Stimulated activated CD8-positive, alpha-beta memory T cell treated with anti-CD3 and anti-CD28 coated beads, Interleukin-12 subunit alpha, Interleukin-12 subunit beta, amount 100 ng/mL, for 24 hours (primary cell): ENCODE measurements around the gene ENTPD1.
"Not testable (repeated sequence)": the region's sequence is repeated elsewhere in the genome, so short reads cannot be mapped to it uniquely, and the experiment has no call there.

Experiments
- DNase-seq: peaks from one replicate; pipeline ENCODE4 v3.0.0-alpha.2; 2020; ENCODE audit errors: extremely low read depth

Gene ENTPD1

DNA sequence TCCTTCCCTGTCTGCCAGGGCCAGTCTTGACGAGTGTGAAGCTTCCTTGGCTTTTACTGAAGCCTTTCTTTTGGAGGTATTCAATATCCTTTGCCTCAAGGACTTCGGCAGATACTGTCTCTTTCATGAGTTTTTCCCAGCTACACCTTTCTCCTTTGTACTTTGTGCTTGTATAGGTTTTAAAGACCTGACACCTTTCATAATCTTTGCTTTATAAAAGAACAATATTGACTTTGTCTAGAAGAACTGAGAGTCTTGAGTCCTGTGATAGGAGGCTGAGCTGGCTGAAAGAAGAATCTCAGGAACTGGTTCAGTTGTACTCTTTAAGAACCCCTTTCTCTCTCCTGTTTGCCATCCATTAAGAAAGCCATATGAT is 110.5 kb downstream of the ENTPD1 start:
- no peak for DNase-seq

DNA sequence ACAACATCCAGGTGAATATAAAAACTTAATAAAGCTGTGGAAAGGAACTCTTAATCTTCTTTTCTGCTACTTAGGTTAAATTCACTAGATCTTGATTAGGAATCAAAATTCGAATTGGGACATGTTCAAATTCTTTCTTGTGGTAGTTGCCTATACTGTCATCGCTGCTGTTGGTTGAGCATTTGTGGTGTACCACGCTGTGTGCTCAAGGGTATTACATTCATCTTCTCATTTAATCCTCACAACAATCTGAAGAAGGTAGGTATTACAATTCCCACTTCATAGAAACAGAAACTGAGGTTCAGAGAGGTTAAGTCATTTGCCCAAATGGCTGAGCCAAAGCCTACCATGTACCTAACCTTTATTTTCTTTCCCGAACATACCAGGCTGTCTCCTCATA is 111.9 kb downstream of the ENTPD1 start:
- DNase-seq = no peak

DNA sequence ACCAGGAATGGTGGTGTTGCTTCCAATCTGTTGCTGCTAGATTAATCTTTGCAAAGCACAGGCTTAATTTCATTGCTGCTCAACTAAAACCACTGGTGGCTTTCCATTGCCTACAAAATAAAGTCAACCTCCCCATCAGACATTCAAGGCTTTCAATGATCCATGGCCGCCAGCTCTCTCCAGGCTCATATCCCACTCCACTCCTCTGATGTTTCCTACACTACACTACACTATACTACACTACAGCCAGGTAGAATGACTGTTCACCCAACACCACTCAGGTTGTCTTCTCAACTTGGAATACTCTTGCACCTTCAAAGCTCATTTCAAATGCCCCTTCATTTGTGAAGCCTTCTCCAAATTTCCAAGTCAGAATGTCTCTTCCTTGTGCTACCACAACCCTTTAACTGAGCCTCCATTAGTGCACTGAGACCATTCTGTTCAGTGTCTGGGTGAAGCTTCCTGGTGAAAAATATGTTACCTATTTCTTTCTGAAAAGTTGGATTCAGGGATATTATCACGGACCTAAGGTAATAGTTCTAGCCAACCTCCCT is 116.3 kb downstream of the ENTPD1 start:
- DNase-seq = no peak

DNA sequence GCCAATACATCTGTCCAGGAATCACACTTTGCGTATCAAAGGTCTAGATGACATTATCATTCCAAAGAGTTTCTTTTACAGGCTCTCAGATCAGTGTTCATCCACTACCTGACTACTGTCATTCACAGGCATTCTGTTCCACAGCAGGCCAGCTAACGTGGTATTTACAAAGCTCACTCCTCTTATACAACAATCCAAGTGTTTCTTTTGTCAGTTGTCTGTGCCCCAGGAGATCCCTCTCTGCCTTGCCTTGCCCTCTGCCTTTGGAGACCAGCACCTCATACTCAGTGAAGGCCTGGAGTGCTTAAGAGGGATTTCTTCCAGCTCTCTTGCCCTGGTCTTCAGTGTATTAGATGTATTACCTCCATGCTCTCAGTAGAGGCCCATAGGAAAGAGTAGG is 117.2 kb downstream of the ENTPD1 start:
- no peak for DNase-seq

DNA sequence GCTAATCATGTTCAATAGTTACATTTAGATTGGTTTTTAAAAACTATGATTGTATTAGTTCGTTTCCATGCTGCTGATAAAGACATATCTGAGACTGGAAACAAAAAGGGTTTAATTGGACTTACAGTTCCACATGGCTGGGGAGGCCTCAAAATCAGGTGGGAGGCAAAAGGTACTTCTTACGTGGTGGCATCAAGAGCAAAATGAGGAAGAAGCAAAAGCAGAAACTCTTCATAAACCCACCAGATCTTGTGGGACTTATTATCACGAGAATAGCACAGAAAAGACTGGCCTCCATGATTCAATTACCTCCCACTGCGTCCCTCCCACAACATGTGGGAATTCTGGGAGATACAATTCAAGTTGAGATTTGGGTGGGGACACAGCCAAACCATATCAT is 117.7 kb downstream of the ENTPD1 start:
- DNase-seq = no peak

DNA sequence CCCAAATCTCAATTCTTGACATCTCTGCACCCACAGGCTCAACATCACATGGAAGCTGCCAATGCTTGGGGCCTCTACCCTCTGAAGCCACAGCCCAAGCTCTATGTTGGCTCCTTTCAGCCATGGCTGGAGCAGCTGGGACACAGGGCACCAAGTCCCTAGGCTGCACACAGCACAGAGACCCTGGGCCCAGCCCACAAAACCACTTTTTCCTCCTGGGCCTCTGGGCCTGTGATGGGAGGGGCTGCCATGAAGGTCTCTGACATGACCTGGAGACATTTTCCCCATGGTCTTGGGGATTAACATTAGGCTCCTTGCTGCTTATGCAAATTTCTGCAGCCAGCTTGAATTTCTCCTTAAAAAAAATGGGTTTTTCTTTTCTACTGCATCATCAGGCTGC is 118.8 kb downstream of the ENTPD1 start:
- DNase-seq = not testable (repeated sequence)

DNA sequence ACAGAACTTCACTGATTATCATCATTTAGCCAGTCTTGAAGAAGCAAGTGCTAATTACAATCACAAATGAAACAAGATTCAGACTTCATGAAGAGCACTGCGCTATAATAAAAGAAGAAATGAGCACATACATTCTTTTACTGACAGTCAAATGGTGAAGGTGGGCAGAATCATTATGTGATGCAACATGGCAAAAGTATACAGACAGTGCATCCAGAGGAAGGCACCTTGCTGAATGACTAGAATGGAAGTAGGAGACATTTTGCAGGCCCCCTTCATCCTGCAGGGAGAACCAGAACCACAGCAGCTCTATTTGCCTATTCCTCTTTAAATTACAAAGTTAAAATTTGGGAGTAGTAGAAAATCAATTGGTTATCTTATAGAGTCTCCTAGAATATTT is 120.8 kb downstream of the ENTPD1 start:
- no peak for DNase-seq

DNA sequence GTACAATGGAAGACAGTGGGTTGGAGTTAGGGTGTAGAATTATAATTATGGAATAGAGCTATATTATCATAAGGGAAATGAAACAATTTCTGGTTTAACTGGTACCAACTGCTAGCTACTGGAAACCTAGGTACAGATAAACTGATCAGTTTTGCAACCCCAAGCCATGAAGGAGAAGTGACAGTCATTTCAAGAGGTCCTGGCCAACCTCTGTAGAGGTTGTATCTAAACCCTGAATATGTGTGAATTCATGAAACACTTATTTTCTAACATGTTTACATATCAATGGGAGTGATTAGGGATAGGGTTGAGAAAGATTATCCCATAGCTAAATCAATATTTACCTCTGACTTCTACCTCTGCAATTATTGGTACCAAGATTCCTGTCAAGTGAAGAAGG is 121.9 kb downstream of the ENTPD1 start:
- DNase-seq = no peak

DNA sequence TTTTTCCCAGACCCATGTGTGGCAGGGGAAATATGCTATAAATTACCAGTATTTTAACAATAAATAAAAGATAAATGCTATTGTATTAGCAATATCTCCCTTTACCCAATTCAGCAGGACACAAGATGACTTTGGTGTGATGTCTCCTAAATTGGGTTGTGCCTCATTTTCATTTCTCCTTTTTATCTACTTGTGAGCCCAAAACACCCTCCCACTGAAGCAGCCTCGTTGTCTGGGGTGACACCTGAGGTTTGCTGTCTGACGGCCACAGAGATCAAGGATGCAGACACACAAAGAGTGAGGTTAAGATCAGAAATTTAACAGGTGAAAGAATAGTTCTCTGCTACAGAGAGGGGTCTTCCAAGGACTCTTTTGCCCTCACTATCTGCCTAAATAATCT is 124.7 kb downstream of the ENTPD1 start:
- DNase-seq = no peak

DNA sequence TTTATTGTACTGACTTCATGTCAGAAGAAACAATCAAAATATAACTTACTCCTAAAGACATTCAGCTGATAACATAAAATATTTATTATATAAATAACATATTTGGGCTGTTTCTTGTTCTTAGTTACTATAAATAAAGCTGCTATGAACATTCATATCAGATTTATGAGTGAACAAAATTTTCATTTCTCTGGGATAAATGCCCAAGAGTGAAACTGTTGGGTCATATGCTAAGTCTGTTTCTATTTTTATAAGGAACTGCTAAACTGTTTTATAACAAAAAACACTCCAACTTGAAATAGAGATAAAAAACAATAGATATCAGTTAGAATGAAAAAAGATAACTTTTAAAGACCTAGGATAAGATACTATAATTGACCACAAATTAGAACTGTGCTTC is 125.4 kb downstream of the ENTPD1 start:
- DNase-seq = no peak

DNA sequence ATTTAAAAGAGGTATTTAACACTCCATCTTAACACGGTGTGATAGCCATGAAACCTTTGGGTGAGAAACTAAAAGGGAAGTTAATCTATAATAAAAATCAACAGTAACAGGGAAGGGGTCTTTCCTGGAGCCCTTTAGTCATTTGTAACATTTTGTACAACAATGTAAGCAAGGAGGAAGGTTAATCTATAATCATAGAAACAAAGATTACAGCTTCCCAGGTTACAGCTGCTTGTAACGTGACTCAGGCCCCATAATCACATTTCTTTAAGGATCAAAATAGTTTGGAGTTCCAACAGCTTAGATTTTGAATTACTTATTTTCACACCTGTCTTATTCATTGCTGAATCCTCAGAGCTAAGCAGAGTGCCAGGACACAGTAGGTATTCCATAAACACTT is 133.9 kb downstream of the ENTPD1 start:
- no peak for DNase-seq

DNA sequence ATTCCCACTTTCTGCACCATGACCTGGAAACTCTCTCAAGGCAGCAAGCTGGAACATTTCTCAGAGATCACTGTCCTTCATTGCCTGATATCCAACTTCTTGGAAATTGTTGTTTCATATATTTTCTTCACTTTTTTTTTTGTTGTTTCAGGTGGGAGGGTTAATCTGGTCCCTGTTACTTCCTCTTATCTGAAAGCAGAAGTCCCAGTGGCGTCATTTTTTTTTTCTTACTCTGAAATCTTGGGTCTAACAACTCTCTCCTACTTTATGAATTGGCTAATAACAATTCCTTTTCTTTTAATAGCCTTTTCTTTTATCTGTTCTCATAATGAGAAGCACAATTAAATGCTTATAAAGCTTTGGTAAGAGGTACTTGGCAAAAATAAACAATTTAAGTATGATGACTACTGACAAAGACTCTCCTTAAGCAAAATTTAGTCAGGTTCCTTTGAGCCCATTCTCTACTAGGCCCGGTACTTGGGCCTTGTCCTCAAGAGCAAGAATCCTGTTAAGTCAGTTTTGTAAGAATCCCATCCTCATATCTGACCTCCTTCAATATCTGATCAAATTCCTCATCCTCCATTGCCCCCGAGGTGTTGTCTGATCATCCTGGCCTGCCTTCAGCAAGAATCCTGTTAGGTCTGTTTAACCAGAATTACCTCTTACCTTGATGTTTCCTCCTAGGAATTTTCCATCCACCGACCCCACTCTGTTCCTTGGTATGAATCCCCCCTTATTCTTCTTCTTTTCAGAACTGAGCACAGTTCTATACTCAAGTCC is 140.3 kb downstream of the ENTPD1 start:
- DNase-seq = no peak

DNA sequence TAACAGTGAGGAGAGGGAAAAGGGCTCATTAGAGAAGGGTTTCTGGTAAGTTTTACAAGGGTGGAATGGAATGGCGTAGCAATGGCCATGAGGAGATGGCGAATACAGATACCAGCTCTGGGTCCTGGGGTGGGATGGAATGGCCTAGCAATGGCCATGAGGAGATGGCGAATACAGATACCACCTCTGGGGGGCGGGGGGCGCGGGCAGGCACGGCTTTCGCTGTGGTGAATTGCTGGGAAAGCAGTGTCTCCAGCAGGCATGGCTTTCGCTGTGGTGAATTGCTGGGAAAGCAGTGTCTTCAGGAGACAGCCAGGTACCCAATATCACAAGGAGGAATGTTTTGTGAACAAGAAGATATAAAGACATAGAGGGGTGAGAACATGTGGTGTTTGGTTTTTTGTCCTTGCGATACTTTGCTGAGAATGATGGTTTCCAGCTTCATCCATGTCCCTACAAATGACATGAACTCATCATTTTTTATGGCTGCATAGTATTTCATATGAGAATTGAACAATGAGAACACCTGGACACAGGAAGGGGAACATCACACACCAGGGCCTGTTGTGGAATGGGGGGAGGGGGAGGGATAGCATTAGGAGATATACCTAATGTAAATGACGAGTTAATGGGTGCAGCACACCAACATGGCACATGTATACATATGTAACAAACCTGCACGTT is 150.1 kb downstream of the ENTPD1 start:
- not testable (repeated sequence) for DNase-seq

DNA sequence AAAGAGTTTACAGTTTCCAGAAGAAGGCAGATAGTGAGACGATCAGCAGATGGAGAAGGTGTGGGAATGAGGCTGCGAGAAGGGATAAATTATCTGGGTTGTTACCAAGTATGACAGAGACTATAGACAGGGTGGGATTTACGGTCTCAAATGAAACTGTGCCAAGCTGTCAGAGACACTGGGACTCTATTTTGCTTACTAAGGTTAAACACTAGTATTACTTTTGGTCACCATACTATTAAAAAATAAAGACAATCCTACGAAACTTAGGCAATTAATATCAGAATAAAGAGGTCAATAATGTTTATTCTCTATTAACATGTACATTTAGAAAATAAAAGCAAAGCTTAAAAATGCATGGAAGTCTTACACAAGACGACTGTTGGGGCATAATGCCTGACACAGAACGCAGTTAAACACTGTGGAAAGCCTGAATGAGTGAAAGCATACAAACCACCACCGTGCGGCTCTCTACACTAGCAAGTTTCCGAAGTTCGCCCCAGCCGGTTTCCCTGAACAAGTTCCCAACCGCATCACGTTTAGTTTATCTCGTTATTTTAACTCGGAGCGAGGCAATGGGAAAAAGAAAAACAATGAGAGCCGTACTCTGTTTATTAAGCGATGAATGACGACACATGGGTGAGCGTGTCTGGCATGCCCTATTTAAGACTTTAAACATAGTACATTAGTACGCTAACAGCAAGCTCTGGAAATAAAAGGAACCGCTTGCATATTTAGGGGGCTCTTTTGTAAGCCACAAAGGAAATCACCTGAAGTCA is 150.9 kb downstream of the ENTPD1 start:
- DNase-seq = no peak

DNA sequence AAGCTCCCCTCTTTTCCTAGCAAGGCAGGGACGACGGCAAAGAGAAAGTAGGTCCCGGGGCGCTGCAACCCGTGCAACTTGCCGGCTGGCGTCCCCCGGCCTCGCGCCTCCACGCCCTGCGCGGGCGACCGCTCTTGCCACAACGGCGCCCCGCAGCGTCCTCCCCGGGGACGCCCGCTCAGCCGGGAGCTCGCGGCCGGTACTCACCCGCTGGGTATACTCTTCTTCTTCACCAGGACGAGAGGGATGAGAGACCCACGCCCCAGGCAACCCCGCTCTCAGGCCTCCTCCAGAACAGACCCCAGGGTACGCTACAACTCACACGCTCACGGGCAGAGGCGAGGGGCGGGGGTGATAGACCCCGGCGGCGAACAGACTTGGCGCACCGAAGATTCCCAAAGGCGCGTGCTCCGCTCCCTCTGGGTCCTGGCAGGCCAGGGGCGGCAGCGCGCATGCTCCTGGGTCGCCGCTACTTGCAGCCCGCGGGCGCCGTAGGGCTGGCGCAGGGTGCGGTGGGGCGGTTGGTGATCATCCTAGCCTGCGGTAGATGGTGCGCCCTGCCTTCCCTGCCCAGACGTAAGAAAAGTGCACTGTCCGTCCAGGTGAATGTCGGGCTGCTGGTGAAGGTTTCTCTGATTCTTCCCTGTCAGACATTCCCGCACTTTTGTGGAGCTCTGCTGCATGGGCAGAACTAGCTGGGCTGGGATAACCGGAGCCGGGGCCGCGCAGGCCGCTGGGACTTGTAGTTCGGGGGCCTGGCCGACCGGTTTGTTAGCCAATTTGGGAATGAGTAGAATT is 151.7 kb downstream of the ENTPD1 start, which contains the start of gene CC2D2B:
CC2D2B (plus strand) TSS at position 520 of the 798 bp plus-strand sequence. CDS start 3,349 bp downstream, outside the sequence.
- peak; percentile 52 for DNase-seq

DNA sequence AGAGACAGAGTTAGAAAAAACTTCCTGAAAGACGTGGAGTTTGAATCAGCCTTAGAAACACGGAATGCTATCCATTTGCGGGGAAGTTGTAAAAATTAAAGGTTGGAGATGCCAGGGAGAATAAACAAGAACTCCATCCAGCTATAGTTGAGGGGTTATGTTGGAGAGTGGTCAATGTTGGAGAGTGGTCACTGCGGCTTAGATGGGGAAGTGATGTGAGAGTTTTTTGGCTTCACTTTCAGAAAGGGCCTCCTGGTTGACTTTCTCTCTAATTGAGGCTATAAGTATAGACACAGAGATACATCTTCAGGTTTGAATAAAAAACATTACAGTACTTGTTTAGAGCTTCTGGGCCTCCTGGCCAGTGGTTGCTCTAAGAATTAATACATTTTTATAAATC is 152.5 kb downstream of the ENTPD1 start:
- DNase-seq = no peak

DNA sequence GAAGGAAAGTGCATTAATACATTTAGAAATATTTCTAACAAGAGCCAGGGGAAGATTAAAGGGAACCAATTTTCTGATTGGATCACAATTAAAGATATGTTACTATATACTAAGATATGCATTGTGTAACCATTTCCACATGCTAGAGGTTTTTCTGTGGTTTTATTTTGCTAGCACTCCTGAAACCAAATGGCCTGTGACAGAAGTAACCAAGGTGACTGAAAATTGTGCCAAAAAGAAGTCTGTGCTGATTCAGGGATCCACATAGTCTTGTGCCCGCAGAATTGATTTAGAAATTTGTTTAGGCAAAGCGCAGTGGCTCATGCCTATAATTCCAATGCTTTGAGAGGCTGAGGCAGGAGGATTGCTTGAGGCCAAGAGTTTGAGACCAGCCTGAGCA is 153.6 kb downstream of the ENTPD1 start:
- DNase-seq = no peak

DNA sequence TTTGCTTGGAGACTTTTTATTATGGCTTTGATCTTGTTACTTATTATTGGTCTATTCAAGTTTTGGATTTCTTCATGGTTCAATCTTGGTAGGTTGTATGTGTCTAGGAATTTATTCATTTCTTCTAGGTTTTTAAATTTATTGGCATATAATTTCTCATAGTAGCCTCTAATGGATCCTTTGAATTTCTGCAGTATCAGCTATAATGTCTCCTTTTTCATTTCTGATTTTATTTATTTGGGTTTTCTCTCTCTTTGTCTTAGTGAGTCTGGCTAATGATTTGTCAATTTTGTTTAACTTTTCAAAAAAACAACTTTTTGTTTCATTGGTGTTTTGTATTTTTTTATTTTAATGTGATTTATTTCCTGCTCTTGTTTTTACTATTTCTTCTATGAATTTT is 160.1 kb downstream of the ENTPD1 start:
- not testable (repeated sequence) for DNase-seq
